Measurements from ENCODE around the gene CAMK2D. TPM values are rescaled to one million over a fixed set of nuclear protein-coding genes. Genes with fewer than 3 reads are reported as not detected.

Gene CAMK2D
- total RNA-seq, 1 donor from 2014 or later: 46.1 TPM

DNA sequence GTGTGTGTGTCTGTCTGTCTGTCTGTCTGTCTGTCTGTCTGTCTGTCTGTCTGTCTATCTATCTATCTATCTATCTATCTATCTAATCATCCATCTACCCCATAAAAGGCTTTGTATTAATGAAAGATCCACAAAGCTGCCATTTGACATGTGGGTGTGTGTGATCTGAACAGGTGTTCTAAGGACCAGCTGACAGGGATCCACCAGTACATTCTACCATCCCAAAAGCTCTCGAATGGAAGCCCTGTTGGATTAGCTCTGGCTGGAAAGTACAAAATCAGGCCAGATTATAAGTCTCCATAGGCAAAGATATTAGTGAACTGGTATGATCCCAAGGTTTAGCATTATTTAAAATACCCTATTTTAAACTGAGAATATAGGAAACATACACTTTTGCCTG, 299.3 kb downstream of the CAMK2D start:
- ATAC-seq: no peak
- Histone ChIP-seq H3K4me3 (no peak overlapping the region), H3K27ac (no peak overlapping the region), H3K4me1 (no peaks in the 10 kb centered on the region), H3K36me3 (peaks cover 36% of the 10 kb centered on the region), H3K9me3 (no peaks in the 10 kb centered on the region), H3K27me3 (no peaks in the 10 kb centered on the region)
- intact Hi-C loops (cut with DNase I): no loop called here
- TF ChIP-seq CTCF (IDR thresholded peaks at IDR 0.05): no peak
- no peak for DNase-seq

- Histone ChIP-seq H3K27ac (no peak overlapping the region), H3K36me3 (peaks cover 46% of the 10 kb centered on the region), H3K4me3 (no peak overlapping the region), H3K27me3 (no peaks in the 10 kb centered on the region), H3K9me3 (no peaks in the 10 kb centered on the region), H3K4me1 (no peaks in the 10 kb centered on the region)
- DNase-seq (no peak), ATAC-seq (no peak)
- no peak for TF ChIP-seq CTCF (IDR thresholded peaks at IDR 0.05)
- intact Hi-C loops (cut with DNase I): no loop called here
Measured at GRCh38 chr4:113461281-113461680, 300.3 kb downstream of the CAMK2D start.

GRCh38 chr4:113457886-113458285, 303.7 kb downstream of the CAMK2D start:
- no peak for TF ChIP-seq CTCF (IDR thresholded peaks at IDR 0.05)
- Histone ChIP-seq H3K27me3 (no peaks in the 10 kb centered on the region), H3K36me3 (peaks cover 30% of the 10 kb centered on the region), H3K4me3 (no peak overlapping the region), H3K27ac (no peak overlapping the region), H3K9me3 (no peaks in the 10 kb centered on the region), H3K4me1 (peaks cover 5% of the 10 kb centered on the region)
- DNase-seq: no peak
- intact Hi-C loops (cut with DNase I): no loop called here
- no peak for ATAC-seq

GRCh38 chr4:113457121-113457520, 304.4 kb downstream of the CAMK2D start:
- no peak for TF ChIP-seq CTCF (IDR thresholded peaks at IDR 0.05)
- intact Hi-C loops (cut with DNase I): no loop called here

DNA sequence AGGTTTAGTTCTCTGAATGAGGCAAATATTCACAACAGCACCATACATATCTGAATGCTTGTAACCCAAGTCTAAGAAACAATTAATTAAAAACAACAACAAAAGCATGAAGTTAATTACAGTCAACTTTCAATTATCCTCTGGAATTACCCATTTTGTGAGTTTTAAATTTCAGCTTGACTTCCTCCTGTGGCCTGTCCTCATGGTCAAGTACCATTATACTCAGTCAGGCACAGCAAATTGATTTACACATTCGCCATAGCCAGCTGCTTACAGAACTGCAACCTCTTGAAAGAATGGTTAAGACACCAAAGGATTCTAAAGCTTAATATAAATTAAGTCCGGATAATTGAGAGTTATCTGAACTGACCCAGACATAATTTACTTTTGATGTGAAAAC, 306.5 kb downstream of the CAMK2D start:
- TF ChIP-seq CTCF (IDR thresholded peaks at IDR 0.05): no peak
- H3K36me3 ChIP-seq: peaks cover 29% of the 10 kb centered on the region
- no peaks in the 10 kb centered on the region for H3K27me3 ChIP-seq
- ATAC-seq (no peak), DNase-seq (no peak)
- intact Hi-C loops (cut with DNase I): no loop called here
- no peak overlapping the region for H3K4me3 ChIP-seq
- H3K4me1 ChIP-seq: peaks cover 5% of the 10 kb centered on the region
- no peaks in the 10 kb centered on the region for H3K9me3 ChIP-seq
- H3K27ac ChIP-seq: no peak overlapping the region

More at GRCh38 chr4:113457121-113457520, 304.4 kb downstream of the CAMK2D start:
- Histone ChIP-seq H3K4me1 (peaks cover 5% of the 10 kb centered on the region), H3K27me3 (no peaks in the 10 kb centered on the region), H3K27ac (no peak overlapping the region), H3K36me3 (peaks cover 30% of the 10 kb centered on the region), H3K9me3 (no peaks in the 10 kb centered on the region), H3K4me3 (no peak overlapping the region)
- ATAC-seq: no peak
- no peak for DNase-seq
